ENCODE data around the gene ZNF189. TPM values are rescaled to one million over a fixed set of nuclear protein-coding genes. Genes with fewer than 3 reads are reported as not detected.

The ZNF189 gene
- total and polyA plus RNA-seq, 2 donors (not counting 3 experiments of a cell fraction or from before 2014, with no cell fraction given), result 3.3 to 14.6 TPM

GRCh38 chr9:101362450-101362849, 36.2 kb upstream of the ZNF189 start:
- Histone ChIP-seq H3K9me3 (replicated peaks; ENCODE audit: control insufficient read depth, insufficient read depth, low read length) (no peaks in the 10 kb centered on the region), H2AFZ (ENCODE audit: low read depth, low read length) (no peak overlapping the region), H3K36me3 (ENCODE audit: control insufficient read depth in 2 of 2, extremely low read depth in 1 of 2, insufficient read depth in 2 of 2, low read length in 2 of 2) (no peaks in the 10 kb centered on the region), H3K27me3 (ENCODE audit: control insufficient read depth in 2 of 2, insufficient read depth in 2 of 2, low read length in 2 of 2) (no peaks in the 10 kb centered on the region), H3K27ac (ENCODE audit: insufficient read depth, low read depth, low read length) (no peak overlapping the region), H3K79me2 (ENCODE audit: control insufficient read depth, insufficient read depth, low read length) (no peaks in the 10 kb centered on the region), H4K20me1 (replicated peaks; ENCODE audit: control insufficient read depth, extremely low read depth, insufficient read depth, low read length) (no peaks in the 10 kb centered on the region), H3K4me2 (ENCODE audit: insufficient read depth, low read length) (no peak overlapping the region), H3K9me1 (replicated peaks; ENCODE audit: control insufficient read depth, extremely low read depth, insufficient read depth, low read length) (no peaks in the 10 kb centered on the region), H3K4me1 (ENCODE audit: control insufficient read depth, extremely low read depth, insufficient read depth, low read length) (no peaks in the 10 kb centered on the region), H3K9ac (replicated peaks; ENCODE audit: extremely low read depth, insufficient read depth, low read length) (no peak overlapping the region), H3K4me3 (replicated peaks in 1 of 3; ENCODE audit: insufficient read depth in 1 of 3, low read depth in 1 of 3, low read length in 3 of 3) (no peak overlapping the region)
- BruUV-seq (replicated peaks), result no TSS peak
- DNase-seq (ENCODE audit: low read depth, low spot score) (no peak), FAIRE-seq (no peak)
- dilution Hi-C loops (cut with MboI; ENCODE audit: extremely low pct_ligation_motif_present, low sequenced_read_pairs) (no loop called here), intact Hi-C loops (cut with micrococcal nuclease) (no loop called here)
- ChIA-PET CTCF (no interaction called here), POLR2A (no interaction called here)
- no peak for TF ChIP-seq CTCF (IDR thresholded peaks at IDR 0.05; ENCODE audit: extremely low read depth in 1 of 2, insufficient read depth in 1 of 2, low read depth in 1 of 2, low read length in 2 of 2)
- no peak for TF ChIP-seq GATA2 (IDR thresholded peaks at IDR 0.05; ENCODE audit: insufficient read depth, insufficient read length, low read depth, low read length)
- TF ChIP-seq EZH2 (IDR thresholded peaks at IDR 0.05; ENCODE audit: borderline replicate concordance, low read depth, low read length, severe bottlenecking), result no peak
- no peak for TF ChIP-seq POLR2AphosphoS5 (IDR thresholded peaks at IDR 0.05; ENCODE audit: insufficient read depth, low read depth, low read length)
- TF ChIP-seq POLR2A (IDR thresholded peaks at IDR 0.05; ENCODE audit: low read depth, low read length), result no peak
- TF ChIP-seq MYC (IDR thresholded peaks at IDR 0.05; ENCODE audit: low read depth, low read length), result no peak
- TF ChIP-seq MAX (IDR thresholded peaks at IDR 0.05; ENCODE audit: insufficient read depth, insufficient read length), result no peak
- no peak for TF ChIP-seq FOS (IDR thresholded peaks at IDR 0.05; ENCODE audit: borderline replicate concordance, insufficient read depth, low read length)
- TF ChIP-seq JUN (IDR thresholded peaks at IDR 0.05; ENCODE audit: borderline replicate concordance, insufficient read depth, insufficient read length, low read depth), result no peak

Measured in endothelial cell of umbilical vein (primary cell).